NCI-H1417 treated with DMSO at 0.1 percent for 48 hours (cell line): ENCODE data around the gene MYOF.
"Not testable (repeated sequence)": the region's sequence is repeated elsewhere in the genome, so short reads cannot be mapped to it uniquely, and the experiment has no call there.

Experiments used
- DNase-seq: peaks from one replicate; lab custom pipeline; 2025; lab: John Stamatoyannopoulos, UW

Gene MYOF

DNA sequence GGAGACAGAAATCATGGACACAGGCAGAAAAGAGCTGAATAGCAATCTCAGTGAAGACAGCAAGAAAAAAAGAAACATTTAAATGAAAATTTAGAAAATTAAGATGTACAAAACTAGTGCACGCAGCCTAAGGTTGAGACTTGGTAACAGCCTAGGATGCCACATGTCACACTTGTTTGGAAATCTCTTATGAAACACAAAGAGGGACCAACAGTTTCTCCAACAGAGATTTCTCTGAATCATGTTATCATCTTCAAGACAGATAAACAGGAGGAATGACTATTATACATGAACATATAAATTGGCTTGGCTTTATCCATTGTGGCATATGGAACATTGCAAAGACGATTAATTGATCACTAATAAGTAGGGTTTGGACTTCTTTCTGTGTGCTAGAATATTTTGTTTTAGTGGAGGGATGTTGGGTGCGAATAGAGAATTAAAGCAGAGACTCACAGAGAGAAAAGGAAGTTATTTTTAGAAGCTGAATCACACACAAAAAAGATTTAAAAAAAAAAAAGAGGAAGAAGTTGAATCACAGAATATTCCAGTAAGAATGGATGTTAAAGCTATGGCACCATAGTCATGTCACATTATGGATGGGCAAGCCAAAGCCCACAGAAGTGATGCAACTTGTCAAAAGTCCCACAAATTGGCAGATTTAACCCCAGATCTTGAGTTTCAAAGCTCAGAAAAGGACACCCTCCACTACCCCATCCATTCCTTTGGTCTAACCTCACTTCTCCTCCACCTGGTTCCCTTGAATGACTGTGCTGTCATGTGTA is 91.6 kb downstream of the MYOF start:
- DNase-seq = no peak

DNA sequence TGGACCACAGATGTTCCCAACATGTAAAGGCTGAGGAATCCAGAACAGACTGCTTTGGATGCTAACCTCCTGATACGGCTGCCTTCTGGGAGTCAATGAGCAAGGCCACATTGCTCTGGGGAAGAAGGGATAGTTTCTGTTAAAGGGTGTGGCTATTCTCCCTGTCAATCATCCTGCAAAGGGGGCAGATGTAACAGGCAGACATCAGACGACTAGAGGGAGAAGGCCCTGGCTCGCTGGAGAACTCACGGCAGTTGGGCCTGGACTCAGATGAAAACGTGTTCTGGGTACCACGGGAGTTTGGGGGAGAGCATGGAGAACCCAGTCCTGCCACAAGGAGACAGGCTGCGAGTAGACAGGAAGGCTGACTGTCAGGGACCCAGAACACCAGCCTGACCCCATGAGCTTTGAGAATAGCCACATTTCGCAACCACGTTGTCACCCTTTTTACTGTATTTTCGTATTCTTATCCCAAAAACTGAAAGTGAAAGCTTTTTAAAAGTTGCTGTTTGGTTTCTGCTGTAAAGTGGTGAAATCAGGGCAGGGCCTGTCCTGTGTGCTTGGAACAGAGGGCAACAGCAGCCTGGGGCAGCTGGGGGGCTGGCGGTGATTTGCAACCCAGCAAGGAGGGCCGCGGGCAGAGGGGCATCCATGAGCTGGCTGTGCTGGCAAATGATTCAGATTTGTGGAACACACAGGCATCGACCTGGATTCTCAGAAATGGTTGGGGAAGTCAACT is 95.3 kb downstream of the MYOF start:
- no peak for DNase-seq

DNA sequence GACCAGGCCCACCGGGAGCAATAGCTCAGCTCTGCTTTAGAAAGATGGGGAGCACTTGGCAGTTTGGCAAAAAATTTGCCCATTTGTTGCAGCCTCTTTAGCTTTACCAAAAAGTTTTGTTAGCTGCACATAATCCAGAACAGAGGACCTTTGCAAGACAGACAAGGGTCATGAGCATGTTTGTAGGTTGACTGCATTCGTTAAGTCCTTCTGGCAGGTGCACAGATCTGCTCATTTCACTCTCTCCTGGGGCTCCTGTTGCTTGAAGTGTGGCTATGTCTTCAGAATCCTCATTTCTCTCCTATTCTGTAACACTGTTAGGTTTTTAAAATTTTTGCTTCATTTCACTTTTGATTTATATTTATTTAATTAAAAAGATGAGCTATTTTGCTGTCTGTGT is 96.8 kb downstream of the MYOF start:
- no peak for DNase-seq

DNA sequence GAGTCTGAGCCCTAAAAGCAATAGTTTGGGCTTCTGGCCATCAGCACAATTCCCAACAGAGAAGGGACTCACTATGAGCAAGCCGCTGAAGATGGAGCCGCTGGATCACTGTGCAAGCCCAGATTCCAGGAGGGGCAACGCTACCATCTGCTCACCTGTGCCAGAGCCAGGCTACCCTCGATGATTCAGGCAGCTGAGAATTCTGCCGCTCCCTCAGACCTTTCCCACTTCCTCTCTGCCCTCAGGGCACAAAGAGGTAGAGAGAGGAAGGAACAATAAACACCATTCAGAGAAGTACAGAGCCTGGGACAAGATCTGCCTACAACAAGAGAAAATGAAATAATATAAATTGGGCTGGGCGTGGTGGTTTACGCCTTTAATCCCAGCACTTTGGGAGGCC is 98.1 kb downstream of the MYOF start:
- DNase-seq = no peak

DNA sequence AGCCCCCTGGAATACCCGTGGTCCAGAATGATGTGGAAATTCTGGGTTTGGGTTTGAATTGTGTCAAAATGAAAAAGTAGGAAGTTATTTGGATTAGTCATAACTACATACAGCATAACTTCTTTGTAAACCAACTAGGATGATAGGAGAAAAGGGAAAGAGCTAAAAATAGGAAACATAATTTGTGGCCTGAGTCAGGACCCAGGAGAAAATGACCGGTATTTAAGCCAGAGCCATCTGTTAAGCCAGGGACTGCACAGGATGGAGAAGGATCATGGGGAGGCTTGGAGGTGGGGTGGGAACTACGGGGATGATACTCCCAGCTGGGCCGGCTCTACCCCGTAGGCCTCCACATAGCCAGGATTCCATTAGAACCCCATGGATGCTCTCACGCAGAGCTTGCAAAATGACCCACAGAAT is 98.6 kb downstream of the MYOF start:
- DNase-seq = no peak

DNA sequence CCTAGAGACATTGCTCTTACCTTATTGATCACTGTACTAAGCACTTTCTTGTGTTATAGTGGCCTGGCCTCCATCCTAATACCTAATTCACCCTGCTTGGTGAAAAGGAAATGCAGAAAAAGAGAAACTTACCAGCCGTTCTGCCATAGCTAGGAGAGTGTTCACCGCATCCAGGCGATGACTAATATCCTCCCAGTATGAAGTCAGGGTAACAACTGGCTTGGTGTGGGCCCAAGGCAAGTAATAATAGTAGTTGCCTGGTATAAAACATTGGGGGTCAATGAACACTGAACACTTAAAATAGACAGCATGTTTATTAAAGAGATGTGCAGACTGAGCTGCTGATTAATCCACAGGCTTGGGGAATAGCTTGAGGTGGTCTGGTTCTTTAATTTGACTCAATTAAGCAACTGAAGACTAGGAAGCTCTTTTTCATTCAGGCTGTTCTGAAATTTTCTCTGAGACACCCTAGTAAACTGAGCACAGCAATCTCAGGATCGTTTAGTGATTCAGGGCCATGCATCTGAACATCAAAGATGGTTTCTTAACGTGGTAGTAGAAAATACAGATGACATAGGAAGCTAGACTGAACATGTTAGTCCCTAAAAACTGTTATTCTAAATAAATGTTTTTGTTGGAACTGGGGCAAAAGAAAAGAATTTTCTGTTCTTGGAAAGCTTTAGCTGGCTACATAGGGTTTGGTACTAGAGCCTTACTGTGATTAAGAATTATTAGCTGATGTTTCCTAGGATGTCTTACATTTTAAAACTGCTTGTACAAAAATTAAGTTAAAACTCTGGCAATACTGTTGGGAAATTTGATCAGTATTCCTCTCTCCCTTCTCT is 102.2 kb downstream of the MYOF start:
- no peak for DNase-seq

DNA sequence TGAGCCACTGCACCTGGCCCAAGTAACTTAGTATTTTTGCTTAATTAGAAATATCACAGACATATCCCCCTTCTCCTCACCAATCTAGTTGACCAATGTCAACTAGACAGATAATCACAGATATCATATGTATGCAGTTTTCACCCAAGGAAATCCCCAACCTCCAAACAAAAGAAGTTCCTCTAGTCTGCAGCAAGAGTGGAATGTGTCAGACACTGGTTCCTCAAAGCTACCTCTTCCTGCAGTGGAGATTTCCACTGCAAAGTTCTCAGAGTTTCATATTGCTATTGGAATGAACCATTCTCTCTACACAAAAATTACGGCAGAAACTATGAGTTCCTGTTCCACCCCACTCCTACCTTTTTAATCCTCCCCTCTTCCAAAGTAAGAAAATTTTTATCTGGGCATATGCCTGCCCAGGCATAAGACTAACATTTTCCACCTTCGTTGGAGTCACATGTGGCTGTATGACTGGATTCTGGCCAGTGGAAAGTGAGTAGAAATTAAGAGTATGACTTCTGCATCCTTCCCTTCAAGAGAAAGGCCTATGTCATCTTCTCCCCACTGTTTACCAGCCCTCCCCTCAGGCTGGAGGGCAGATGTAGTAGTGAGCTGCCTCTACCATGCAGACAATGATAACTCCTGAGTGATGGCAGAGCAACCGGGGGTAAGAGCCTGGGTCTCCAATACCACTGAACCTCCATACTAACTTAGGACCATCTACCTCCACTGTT is 103.0 kb downstream of the MYOF start:
- DNase-seq = no peak

DNA sequence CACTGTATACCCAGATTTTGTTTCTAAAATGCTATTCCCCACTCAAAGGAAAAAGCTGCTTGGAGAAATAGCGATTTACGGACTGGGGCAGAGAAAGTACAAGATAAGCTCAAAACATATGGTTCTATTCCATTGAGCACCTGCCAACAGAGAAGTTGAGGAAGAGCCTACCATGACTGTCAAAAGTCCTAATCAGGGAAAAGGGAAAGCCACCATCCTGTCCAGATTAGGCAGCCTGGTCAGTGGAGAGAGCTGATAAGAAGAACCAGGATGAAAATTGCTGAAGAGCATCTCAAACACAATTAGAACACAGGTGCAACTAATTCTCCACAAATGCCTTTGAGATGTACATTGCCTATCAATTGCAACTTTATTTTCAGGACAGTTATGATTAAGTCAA is 104.1 kb downstream of the MYOF start:
- DNase-seq = no peak

DNA sequence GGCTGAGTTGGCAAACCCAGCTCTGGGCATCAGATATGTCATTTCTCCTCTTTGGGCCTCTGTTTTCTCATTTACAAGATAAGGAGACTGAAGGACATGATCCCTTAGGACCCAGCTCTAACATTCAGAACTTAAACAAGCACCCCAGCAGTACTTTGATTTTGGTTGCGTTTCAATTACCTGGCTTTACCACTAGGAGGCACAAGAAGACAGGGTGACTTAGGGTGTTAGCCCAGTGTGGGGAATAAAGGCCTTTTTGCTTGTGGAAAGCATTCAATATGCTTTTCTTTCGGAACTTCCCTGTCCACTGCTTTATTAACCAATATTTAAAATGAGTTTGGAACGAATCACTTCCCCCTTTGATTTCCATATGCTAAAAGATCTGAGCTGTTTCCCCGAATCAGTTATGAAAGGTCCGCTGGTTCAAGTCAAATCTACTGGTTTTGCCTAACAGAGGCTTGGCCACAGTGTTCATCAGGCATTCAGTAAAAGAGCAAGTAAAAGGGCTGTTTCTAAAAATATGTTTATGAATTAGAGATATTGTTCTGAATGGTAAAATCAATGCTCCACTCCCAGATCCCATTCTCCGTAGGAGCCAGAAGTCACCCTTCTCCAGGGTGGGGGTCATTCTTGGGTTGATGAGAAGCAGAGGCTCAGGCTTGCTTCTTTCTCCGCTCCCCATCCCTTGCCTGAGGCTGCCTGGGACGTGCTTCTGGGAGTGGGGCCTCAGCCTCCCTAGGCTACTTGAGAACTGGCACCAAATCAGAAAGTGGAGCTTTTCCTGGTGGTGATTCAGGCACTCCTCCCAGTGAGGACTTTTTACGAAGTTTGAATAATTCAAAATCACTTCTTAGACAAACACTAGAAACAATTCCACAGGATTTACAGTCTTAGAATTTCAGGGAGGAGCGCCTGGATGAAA is 105.5 kb downstream of the MYOF start:
- no peak for DNase-seq

DNA sequence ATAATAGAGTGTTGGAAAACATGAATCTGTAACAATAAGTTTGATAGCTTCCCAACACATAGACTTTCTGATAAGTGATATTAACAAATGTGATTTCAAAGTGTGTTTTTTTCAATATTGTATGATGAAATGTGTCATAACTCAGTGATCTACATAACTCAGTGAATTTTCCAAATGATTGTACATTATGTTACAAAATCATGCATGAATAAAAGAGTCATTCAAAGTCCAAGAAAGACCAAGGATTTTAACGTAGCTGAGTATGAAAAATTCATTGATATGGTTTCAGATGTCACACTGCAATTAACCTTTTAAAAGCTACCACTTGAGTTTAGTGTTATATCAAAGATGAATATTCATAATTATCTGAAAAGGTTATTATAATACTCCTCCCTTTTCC is 111.2 kb downstream of the MYOF start:
- DNase-seq = no peak

DNA sequence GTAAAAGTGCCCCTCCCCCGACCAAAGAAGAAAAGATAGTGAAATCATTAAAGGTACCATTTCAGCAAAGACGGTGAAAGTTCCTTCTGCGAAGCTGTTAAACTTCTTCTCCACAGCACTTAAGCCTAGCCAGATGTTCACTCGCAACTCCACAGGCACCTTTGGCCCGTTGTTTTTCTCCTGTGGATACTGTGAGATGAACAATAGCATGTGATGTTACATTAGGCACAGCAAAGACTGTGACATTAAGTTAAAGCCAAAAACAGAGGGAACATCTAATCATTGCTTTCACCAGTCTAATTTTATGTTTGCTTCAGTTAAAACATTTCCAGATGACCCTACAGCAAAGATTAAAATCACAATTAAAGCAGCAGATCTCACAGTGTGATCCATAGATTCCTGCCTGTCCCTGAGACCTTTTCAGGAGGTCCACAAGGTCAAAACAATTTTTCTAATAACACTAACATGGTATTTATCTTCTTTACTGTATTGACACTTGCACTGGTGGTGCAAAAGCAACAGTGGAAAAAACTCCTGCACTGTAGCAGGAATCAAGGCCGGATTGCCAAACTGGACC is 112.5 kb downstream of the MYOF start:
- DNase-seq = no peak

DNA sequence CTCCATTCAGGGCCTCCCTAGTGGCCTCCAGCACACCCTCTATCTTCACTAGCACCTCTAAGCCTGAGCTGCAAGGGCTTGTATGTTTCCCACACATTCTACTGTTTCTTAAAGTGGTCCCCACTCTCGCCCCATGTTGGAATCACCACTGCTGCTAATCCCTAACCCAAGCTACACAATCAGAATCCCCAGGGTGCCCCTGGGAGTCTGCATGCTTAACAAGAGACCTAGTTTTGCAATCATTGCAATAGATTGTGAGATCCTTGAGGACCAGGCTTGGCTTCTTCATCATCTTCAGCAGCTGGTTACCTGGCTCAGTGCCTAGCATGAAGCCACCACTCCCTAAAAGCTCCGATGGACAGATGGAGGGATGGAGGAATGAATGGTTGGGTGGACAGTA is 113.9 kb downstream of the MYOF start:
- no peak for DNase-seq

DNA sequence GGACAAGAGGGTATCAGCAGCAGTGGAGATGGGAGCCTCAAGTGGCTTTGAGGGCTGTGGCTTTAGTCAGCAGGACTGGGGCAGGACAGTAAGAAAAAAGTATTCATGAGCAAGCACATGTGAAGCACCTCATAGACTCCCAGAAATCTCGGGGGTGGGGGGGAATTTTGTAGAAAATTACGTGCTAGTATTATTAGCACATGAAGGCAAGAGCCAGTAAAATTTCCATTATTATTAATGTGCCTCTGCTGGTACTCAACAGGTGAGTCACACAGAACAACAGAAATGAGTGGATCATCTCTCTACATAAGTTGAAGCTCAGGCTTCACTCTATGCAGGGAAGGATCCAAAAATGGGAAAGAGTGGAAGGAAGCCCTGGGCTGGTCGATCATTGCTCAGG is 114.5 kb downstream of the MYOF start:
- no peak for DNase-seq

DNA sequence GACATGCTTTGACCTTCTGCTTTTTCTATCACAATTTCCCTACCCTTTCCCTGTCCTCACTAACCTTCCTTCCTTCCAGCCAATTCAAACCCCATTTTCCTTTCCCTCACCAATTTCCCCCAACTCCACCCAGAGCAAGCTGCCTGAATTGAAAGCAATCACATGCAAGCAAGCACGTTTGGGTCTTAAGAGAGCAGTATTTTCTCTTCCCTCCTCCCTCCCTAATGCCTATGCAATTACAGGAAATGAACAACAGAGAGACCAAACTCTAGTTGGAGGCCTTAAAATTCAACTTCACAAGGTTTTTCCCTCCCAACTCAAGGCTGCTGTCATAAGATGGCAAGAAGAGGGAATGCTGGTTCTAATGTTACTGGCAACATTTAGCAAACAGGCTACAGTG is 117.2 kb downstream of the MYOF start:
- DNase-seq = no peak

DNA sequence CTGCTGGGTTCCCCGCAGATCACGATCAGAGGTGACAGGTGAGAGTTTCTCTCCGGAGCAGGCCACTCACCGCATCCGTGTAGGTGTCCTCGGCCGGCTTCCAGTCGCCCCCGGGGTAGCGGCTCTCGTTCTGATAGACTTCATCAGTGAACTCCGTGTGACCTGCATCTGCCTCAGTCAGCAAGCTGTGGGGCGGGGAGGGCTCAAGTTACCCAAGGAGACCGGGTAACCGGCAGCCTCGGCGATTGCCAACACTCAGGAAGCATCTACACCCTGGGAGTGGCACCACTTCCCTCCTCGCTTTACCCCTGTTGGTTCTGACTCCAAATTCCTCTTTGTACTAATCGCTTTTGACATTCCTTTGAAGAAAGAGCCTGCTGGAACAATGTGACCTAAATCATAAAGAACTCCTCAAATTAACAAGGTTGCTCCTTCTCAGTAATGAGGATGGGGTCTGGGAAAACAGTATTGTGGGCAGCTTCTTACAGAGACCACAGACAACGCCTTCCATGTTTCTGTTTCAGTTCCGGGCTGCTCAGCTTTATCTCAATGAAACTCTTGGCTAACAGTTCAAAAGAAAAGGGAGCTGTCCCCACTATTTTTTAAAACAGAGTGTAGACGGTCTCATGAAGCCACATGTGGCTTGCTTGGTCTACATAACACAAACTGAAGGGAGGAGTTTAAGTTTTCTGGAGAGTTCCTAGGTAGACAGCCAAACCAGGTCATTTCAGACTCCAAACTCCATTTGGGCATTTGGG is 118.1 kb downstream of the MYOF start:
- no peak for DNase-seq

DNA sequence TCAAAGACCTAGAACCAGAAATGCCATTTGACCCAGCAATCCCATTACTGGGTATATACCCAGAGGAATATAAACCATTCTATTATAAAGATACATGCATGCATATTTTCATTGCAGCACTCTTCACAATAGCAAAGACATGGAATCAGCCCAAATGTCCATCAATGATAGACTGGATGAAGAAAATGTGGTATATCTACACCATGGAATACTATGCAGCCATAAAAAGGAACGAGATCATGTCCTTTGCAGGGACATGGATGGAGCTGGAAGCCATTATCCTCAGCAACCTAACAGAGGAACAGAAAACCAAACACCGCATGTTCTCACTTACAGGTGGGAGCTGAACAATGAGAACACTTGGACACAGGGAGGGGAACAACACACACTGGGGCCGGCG is 123.7 kb downstream of the MYOF start:
- DNase-seq = not testable (repeated sequence)

DNA sequence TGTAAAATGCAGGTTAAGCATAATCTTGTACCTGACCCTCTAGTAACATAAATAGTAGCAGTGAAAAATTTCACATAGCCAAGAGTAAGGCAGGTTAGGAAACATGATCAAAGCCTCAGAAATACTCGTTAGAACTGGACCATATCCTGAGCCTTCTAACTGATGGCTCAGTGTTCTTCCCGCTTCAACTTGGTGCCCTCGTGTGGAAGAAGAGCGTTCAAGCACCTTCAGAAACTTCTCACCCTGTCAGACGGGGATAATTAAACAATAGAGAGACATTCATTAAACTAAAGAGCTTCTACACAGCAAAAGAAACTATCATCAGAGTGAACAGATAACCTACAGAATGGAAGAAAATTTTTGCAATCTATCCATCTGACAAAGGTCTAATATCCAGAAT is 124.5 kb downstream of the MYOF start:
- no peak for DNase-seq

DNA sequence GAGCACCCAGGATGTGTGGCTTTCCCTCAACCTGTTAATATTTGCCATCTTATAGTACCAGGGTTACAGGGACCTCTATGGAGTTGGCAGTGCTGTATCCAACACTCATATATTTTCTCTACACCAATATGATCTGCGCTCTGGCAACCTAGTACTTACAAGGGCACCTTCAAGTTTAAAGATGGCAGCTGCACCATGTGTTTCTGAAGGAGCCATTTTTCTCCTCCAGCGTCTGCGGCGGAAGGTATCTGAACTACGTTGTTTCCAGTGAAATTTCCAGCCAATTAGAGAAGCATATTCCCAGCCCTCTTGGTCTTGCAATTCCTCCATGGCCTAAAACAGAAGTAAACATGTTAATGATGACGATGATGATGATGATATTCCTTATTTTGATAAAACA is 125.6 kb downstream of the MYOF start:
- DNase-seq = no peak

DNA sequence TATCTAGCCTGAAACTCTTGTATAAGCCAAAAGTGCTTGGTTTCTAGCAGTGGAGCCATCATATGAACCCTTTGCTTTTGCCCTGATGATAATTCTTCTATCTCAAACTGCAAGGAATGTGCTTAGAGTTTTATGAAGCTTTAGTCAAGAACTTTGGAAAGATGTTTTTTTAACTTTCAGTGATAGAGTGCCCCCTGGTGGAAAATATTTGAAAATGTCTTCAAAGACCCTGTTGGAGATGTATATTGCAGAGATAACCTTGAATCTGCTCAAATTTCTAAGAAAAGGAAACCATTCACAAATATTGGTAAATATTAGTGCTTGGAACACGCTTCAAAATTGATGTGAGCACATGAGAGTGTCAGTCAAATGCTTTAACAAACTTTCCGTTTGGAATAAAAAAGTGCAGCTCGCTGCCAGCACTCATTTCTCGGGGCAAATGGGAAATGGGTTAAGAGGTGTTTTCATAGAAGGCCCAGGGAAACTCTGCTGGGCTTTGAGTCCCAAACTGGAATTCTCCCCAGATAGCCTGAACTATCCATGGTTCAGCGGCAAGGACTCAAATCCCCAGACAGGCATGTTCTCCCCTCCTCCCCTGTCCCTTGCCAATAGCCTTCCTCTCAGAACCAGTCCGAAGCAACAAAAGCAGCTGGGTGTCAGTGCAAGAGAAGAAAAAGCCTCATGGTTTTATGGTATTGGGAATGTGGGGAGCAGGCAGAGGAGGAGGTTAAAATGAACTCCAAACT is 129.3 kb downstream of the MYOF start:
- DNase-seq = no peak
